Stimulated activated CD8-positive, alpha-beta memory T cell treated with anti-CD3 and anti-CD28 coated beads, Interleukin-7, amount 100 ng/mL, for 48 hours (primary cell): ENCODE data around the gene IGF1R.

Experiments
- DNase-seq, 2 donors: peaks; one replicate each; pipeline ENCODE4 v3.0.0-alpha.2; 2020; ENCODE audit warnings: low read depth in 1 of 2; ENCODE audit errors: extremely low read depth in 1 of 2

Gene IGF1R

GRCh38 chr15:98792117-98792516 lies 143.8 kb downstream of the IGF1R start:
- no peak for DNase-seq

GRCh38 chr15:98794211-98794610 lies 145.9 kb downstream of the IGF1R start:
- no peak for DNase-seq

GRCh38 chr15:98794748-98795147 lies 146.4 kb downstream of the IGF1R start:
- no peak for DNase-seq

GRCh38 chr15:98795980-98796379 lies 147.6 kb downstream of the IGF1R start:
- no peak for DNase-seq

GRCh38 chr15:98796685-98797357 lies 148.5 kb downstream of the IGF1R start:
- DNase-seq: no peak

- no peak for DNase-seq
Observed at GRCh38 chr15:98798375-98798893, 150.1 kb downstream of the IGF1R start.

- no peak for DNase-seq
Observed at GRCh38 chr15:98799461-98800390, 151.4 kb downstream of the IGF1R start.

- DNase-seq: no peak
Observed at GRCh38 chr15:98800437-98801233, 152.3 kb downstream of the IGF1R start.

GRCh38 chr15:98801234-98801561 lies 152.9 kb downstream of the IGF1R start:
- DNase-seq: no peak

GRCh38 chr15:98802187-98802586 lies 153.8 kb downstream of the IGF1R start:
- no peak for DNase-seq

- no peak for DNase-seq
Observed at GRCh38 chr15:98803228-98804056, 155.1 kb downstream of the IGF1R start.

GRCh38 chr15:98804057-98804380 lies 155.7 kb downstream of the IGF1R start:
- DNase-seq: no peak

GRCh38 chr15:98805434-98806274 lies 157.3 kb downstream of the IGF1R start:
- no peak for DNase-seq

- no peak for DNase-seq
Observed at GRCh38 chr15:98806275-98806895, 158.0 kb downstream of the IGF1R start.

- DNase-seq: no peak
Observed at GRCh38 chr15:98807262-98807661, 158.9 kb downstream of the IGF1R start.

- DNase-seq: no peak
Observed at GRCh38 chr15:98809273-98809672, 160.9 kb downstream of the IGF1R start.

- DNase-seq: no peak
Observed at GRCh38 chr15:98812716-98813446, 164.5 kb downstream of the IGF1R start.

GRCh38 chr15:98813951-98814350 lies 165.6 kb downstream of the IGF1R start:
- DNase-seq: no peak
